Bronchial epithelial cell (primary cell): Measurements from ENCODE around the gene OR51I1. TPM values are rescaled to one million over a fixed set of nuclear protein-coding genes. Genes with fewer than 3 reads are reported as not detected.

Experiments used
- DNase-seq: peaks from one replicate; pipeline ENCODE4 v3.0.0-alpha.2; 2010; ENCODE audit warnings: low read depth
- FAIRE-seq: peaks from 2 replicates; lab custom pipeline; 2011; peaks lifted over from hg19 to GRCh38; lab: Jason Lieb, UNC
- H3K27me3 ChIP-seq: 2 replicates; pipeline ENCODE4 v1.5.1; 2011; ENCODE audit warnings: low read length; ENCODE audit not compliant: control insufficient read depth, insufficient read depth
- H3K36me3 ChIP-seq: 2 replicates; pipeline ENCODE4 v1.5.1; 2011; ENCODE audit warnings: low read length; ENCODE audit not compliant: control insufficient read depth, insufficient read depth
- H3K4me3 ChIP-seq: 2 replicates; pipeline ENCODE4 v1.5.1; 2011; ENCODE audit warnings: mild to moderate bottlenecking, low read depth, low read length, control low read depth
- total RNA-seq: library from RNA; depleted of rRNA; stranded (reverse); fragments of >200 nt; gene quantifications from 2 replicates; pipeline ENCODE4 v1.2.1, GENCODE V29; 2014
- TF ChIP-seq, protein P1 (sequence below): IDR thresholded peaks from 2 replicates; pipeline ENCODE4 v1.5.1; 2011; ENCODE audit warnings: mild to moderate bottlenecking, moderate library complexity, low read length, control low read depth, inconsistent platforms; ENCODE audit not compliant: insufficient read depth, severe bottlenecking

OR51I1 gene, protein sequence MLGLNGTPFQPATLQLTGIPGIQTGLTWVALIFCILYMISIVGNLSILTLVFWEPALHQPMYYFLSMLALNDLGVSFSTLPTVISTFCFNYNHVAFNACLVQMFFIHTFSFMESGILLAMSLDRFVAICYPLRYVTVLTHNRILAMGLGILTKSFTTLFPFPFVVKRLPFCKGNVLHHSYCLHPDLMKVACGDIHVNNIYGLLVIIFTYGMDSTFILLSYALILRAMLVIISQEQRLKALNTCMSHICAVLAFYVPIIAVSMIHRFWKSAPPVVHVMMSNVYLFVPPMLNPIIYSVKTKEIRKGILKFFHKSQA
- not detected in 2 replicates for total RNA-seq

DNA sequence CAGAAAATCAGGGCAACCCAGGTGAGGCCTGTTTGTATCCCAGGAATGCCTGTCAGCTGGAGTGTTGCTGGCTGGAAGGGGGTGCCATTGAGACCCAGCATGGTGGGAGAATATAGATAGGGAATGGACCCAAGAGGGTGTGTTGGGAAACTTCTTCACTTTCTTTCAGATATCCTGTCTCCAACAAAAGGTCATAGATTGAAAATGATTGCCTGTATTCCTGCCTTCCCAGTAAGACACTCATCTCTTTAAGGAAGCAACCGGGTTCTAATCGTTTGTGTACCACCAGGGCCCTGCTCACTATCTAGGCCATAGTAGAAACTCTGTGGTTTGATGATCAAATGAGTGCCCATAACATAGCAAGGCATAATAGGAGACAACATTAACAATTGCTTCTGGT, at the start of gene OR51I1:
OR51I1 (minus strand) TSS at position 101 of the 400 bp plus-strand sequence; CDS start at position 101, 0 bp downstream.
- no peak for DNase-seq
- H3K4me3 ChIP-seq, result no peak within 1 kb of the TSS
- no peak for FAIRE-seq
- H3K36me3 ChIP-seq, result no peaks in the 10 kb centered on the region
- TF ChIP-seq, protein P1, sequence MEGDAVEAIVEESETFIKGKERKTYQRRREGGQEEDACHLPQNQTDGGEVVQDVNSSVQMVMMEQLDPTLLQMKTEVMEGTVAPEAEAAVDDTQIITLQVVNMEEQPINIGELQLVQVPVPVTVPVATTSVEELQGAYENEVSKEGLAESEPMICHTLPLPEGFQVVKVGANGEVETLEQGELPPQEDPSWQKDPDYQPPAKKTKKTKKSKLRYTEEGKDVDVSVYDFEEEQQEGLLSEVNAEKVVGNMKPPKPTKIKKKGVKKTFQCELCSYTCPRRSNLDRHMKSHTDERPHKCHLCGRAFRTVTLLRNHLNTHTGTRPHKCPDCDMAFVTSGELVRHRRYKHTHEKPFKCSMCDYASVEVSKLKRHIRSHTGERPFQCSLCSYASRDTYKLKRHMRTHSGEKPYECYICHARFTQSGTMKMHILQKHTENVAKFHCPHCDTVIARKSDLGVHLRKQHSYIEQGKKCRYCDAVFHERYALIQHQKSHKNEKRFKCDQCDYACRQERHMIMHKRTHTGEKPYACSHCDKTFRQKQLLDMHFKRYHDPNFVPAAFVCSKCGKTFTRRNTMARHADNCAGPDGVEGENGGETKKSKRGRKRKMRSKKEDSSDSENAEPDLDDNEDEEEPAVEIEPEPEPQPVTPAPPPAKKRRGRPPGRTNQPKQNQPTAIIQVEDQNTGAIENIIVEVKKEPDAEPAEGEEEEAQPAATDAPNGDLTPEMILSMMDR, result no peak
- no peaks in the 10 kb centered on the region for H3K27me3 ChIP-seq

DNA sequence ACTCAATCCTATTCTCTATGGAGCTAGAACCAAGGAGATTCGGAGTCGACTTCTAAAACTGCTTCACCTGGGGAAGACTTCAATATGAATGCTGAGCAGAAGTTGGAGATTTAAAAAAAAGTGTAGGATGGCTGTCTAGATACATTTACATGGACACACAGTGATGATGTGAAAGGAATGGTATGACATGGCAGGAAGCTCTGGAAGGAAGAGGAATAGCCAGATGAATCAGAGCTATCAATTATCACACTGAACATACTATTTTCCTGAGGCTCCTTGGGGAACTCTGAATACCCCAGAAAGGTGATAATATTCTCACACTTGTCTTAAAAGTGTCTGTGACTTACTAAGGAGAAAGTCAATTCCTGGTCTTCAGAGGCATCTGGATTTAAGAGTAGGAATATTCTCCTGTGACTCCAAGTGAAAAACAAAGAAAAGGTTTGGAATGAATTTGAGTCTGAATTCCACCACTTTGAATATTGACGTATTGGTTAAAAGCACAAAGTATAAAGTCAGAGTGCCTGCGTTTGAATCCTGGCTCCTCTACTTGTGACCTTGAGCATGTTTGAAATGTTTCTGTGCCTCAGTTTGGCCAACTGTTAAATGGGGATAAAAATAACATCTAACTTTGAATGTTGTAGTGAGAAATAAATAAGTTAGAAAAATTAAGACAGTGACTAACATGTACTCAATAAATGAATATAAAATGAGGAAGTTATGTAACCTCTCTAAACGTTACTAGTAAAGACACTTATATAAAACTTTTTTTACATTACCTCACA, 48.5 kb upstream of the OR51I1 start:
- FAIRE-seq (no peak), DNase-seq (peak; percentile 40)
- H3K4me3 ChIP-seq, result no peak overlapping the region
- no peaks in the 10 kb centered on the region for H3K36me3 ChIP-seq
- TF ChIP-seq, protein P1, result no peak
- H3K27me3 ChIP-seq, result no peaks in the 10 kb centered on the region

DNA sequence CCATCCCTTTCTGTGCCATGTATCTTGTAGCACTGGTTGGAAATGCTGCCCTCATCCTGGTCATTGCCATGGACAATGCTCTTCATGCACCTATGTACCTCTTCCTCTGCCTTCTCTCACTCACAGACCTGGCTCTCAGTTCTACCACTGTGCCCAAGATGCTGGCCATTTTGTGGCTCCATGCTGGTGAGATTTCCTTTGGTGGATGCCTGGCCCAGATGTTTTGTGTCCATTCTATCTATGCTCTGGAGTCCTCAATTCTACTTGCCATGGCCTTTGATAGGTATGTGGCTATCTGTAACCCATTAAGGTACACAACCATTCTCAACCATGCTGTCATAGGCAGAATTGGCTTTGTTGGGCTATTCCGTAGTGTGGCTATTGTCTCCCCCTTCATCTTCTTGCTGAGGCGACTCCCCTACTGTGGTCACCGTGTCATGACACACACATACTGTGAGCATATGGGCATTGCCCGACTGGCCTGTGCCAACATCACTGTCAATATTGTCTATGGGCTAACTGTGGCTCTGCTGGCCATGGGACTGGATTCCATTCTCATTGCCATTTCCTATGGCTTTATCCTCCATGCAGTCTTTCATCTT, 47.6 kb upstream of the OR51I1 start:
- DNase-seq (no peak), FAIRE-seq (peak; percentile 89)
- Histone ChIP-seq H3K36me3 (no peaks in the 10 kb centered on the region), H3K4me3 (no peak overlapping the region), H3K27me3 (no peaks in the 10 kb centered on the region)
- TF ChIP-seq, protein P1, result no peak

DNA sequence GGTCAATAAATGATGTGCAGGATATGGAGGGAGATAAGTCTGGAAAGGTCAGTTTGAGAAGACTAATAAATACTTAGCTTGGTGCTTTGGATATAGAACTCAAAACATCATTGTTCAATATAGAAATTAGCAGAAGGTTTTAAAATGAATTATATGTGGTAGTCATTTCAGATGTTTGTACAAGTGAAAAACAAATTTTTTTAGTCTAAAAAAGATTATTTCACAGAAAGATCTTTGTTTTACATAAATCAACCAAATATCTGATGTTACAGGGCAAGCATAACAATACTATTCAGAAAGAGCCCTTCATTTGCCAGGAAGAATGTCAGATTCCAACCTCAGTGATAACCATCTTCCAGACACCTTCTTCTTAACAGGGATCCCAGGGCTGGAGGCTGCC, 47.1 kb upstream of the OR51I1 start, which contains the start of gene OR52D1:
OR52D1 (plus strand) TSS at position 301 of the 400 bp plus-strand sequence; CDS start at position 323, 22 bp downstream.
- no peak for FAIRE-seq

DNA sequence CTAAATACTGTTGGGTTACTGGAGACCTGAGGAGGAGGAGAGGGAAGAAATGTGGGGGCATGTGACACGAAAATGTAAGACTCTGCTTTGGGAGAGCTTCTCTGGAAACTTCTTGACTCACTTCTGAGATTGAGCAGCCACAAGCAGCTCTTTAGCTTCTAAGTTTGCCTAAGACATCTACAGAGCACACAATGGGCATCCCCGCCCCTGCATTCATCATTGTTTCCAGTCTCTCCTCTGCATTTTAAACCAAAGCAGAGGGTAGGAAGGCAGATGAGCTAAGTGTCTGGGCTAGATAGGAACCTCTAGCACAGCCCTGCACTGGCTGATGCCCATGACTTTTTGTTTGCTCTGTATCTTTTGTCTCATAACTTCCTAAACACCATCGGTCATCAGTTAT, 45.1 kb upstream of the OR51I1 start:
- no peaks in the 10 kb centered on the region for H3K36me3 ChIP-seq
- DNase-seq (no peak), FAIRE-seq (no peak)
- H3K27me3 ChIP-seq, result no peaks in the 10 kb centered on the region
- no peak overlapping the region for H3K4me3 ChIP-seq
- TF ChIP-seq, protein P1, result no peak

More for the DNA sequence above, 47.1 kb upstream of the OR51I1 start, which contains the start of gene OR52D1:
- no peaks in the 10 kb centered on the region for H3K36me3 ChIP-seq
- H3K27me3 ChIP-seq, result no peaks in the 10 kb centered on the region
- TF ChIP-seq, protein P1, result no peak
- DNase-seq, result no peak
- no peak within 1 kb of the TSS for H3K4me3 ChIP-seq
